ENCODE measurements around the gene CKAP5. TPM values are rescaled to one million over a fixed set of nuclear protein-coding genes. Genes with fewer than 3 reads are reported as not detected.

Gene CKAP5
- polyA plus RNA-seq, 1 of the 3 experiments (the other 2 are of a cell fraction): 51.7 TPM

GRCh38 chr11:46865340-46865739 is 19.3 kb upstream of the CKAP5 start:
- POLR2A ChIA-PET: no interaction called here
- Histone ChIP-seq H3K9me3 (no peaks in the 10 kb centered on the region), H3K27me3 (ENCODE audit: insufficient read depth) (no peaks in the 10 kb centered on the region), H2AFZ (ENCODE audit: low read depth) (no peak overlapping the region), H3K9ac (no peak overlapping the region), H3K36me3 (replicated peaks in 1 of 2; ENCODE audit: control insufficient read depth in 1 of 2, insufficient read depth in 2 of 2, low read length in 1 of 2) (peaks cover 39 to 54% of the 10 kb centered on the region in 2 experiments), H3K4me3 (ENCODE audit: low read depth in 2 of 2, low read length in 1 of 2) (no peak overlapping the region), H3K4me1 (ENCODE audit: control insufficient read depth in 1 of 2, insufficient read depth in 2 of 2, low read depth in 1 of 2, low read length in 1 of 2) (no peaks in the 10 kb centered on the region; a peak in 1 of 4 replicates), H3K4me2 (no peak overlapping the region), H3K27ac (ENCODE audit: low read depth in 2 of 2, low read length in 1 of 2) (peak overlapping the region in 1 of 2 experiments; percentile 49; a peak in 1 of 4 replicates), H3K79me2 (ENCODE audit: insufficient read depth) (no peaks in the 10 kb centered on the region), H3K9me2 (no peaks in the 10 kb centered on the region), H3F3A (replicated peaks; ENCODE audit: insufficient read depth) (peaks cover 12% of the 10 kb centered on the region), H4K20me1 (ENCODE audit: insufficient read depth) (no peaks in the 10 kb centered on the region)
- DNase-seq: no peak
- CTCF ChIA-PET: interaction anchor here (1.0 to 1.9 kb wide), 2 partner anchors 24 to 288 kb away, joined by 3 to 5 read pairs; no protein-coding TSS in a partner anchor
- 93% methylated on average over 2 of the region's 2 CpGs for WGBS (ENCODE audit: low lambda C conversion rate)
- TF ChIP-seq RAD21 (IDR thresholded peaks at IDR 0.05; ENCODE audit: low read length): no peak
- TF ChIP-seq FOSL2 (IDR thresholded peaks at IDR 0.05; ENCODE audit: borderline replicate concordance, low read depth): 0 out of 2 replicates have a peak, but pooled peaks have one; percentile 14
- no peak for TF ChIP-seq IRF3 (IDR thresholded peaks at IDR 0.05; ENCODE audit: low read depth, low read length)
- TF ChIP-seq USF2 (IDR thresholded peaks at IDR 0.05; ENCODE audit: borderline replicate concordance, low read depth, low read length): no peak

- H3K4me3 ChIP-seq (ENCODE audit: low read depth in 2 of 2, low read length in 1 of 2): no peak overlapping the region
- no peak overlapping the region for H3K27ac ChIP-seq (ENCODE audit: low read depth in 2 of 2, low read length in 1 of 2)
- ChIA-PET CTCF (interaction anchor here (1.0 to 1.6 kb wide), 3 partner anchors 11 to 292 kb away, joined by 3 to 6 read pairs (median 5); no protein-coding TSS in a partner anchor), POLR2A (no interaction called here)
- H3K9ac ChIP-seq: no peak overlapping the region
- 96% methylated on average over 4 of the region's 4 CpGs for WGBS (ENCODE audit: low lambda C conversion rate)
- no peaks in the 10 kb centered on the region for H3K9me3 ChIP-seq
- peaks cover 30 to 45% of the 10 kb centered on the region in 2 experiments for H3K36me3 ChIP-seq (replicated peaks in 1 of 2; ENCODE audit: control insufficient read depth in 1 of 2, insufficient read depth in 2 of 2, low read length in 1 of 2)
- TF ChIP-seq IRF3 (IDR thresholded peaks at IDR 0.05; ENCODE audit: low read depth, low read length): no peak
- no peak for TF ChIP-seq GABPA (IDR thresholded peaks at IDR 0.05; ENCODE audit: low read depth)
- TF ChIP-seq FOXM1 (IDR thresholded peaks at IDR 0.05; ENCODE audit: low read depth): no peak
- TF ChIP-seq REST (IDR thresholded peaks at IDR 0.05; ENCODE audit: low read depth, low read length): no peak
- no peak for TF ChIP-seq FOSL2 (IDR thresholded peaks at IDR 0.05; ENCODE audit: borderline replicate concordance, low read depth)
- TF ChIP-seq CTCF (IDR thresholded peaks at IDR 0.05): no peak
- no peak for TF ChIP-seq PBX3 (IDR thresholded peaks at IDR 0.05)
- TF ChIP-seq NRF1 (IDR thresholded peaks at IDR 0.05; ENCODE audit: low read depth, low read length): no peak
- H3K9me2 ChIP-seq: no peaks in the 10 kb centered on the region
- no peaks in the 10 kb centered on the region for H4K20me1 ChIP-seq (ENCODE audit: insufficient read depth)
- no peak overlapping the region for H2AFZ ChIP-seq (ENCODE audit: low read depth)
- no peak overlapping the region for H3K4me2 ChIP-seq
- no peaks in the 10 kb centered on the region for H3K79me2 ChIP-seq (ENCODE audit: insufficient read depth)
- DNase-seq: no peak
- peaks cover 1% of the 10 kb centered on the region for H3F3A ChIP-seq (replicated peaks; ENCODE audit: insufficient read depth)
- no peaks in the 10 kb centered on the region for H3K4me1 ChIP-seq (ENCODE audit: control insufficient read depth in 1 of 2, insufficient read depth in 2 of 2, low read depth in 1 of 2, low read length in 1 of 2)
- no peaks in the 10 kb centered on the region for H3K27me3 ChIP-seq (ENCODE audit: insufficient read depth)
Measured at GRCh38 chr11:46860218-46860617, 14.1 kb upstream of the CKAP5 start.

Measured in SK-N-SH (cell line).